Adrenal gland (tissue), 5 donors: ENCODE data around the gene TMPRSS5.

ENCODE experiments used
- CTCF ChIP-seq, 6 experiments: fragments of 450-650 bp in 4 of 6; fragments of 200-600 bp in 2 of 6; sonication (generic) in 1 of 6; IDR thresholded peaks; 1 replicate in 5 of 6; 2 replicates in 1 of 6; pipeline versions ENCODE4 v1.5.1 to v1.8.0; 2016 to 2021; ENCODE audit warnings: antibody characterized with exemption in 6 of 6, mild to moderate bottlenecking in 2 of 6, moderate library complexity in 1 of 6
- POLR2A ChIP-seq, 2 donors: fragments of 450-650 bp; IDR thresholded peaks; one replicate each; pipeline ENCODE4 v1.6.1; 2017; ENCODE audit warnings: antibody characterized with exemption in 2 of 2, mild to moderate bottlenecking in 2 of 2, moderate library complexity in 1 of 2
- donor health status: DM: no; HTN: no; CAD: no.

GRCh38 chr11:113666584-113666983 is 39.5 kb downstream of the TMPRSS5 start:
- TF ChIP-seq CTCF (IDR thresholded peaks at IDR 0.05) (no peak), POLR2A (IDR thresholded peaks at IDR 0.05) (no peak)
